Retinal pigment epithelial cell (primary cell): ENCODE results near the gene DNAH10.

Source experiments
- DNase-seq: peaks from one replicate; pipeline ENCODE4 v3.0.0-alpha.2; 2010; ENCODE audit warnings: low read depth
- H3K4me3 ChIP-seq: 2 replicates; pipeline ENCODE4 v1.5.1; 2011; ENCODE audit warnings: mild to moderate bottlenecking, low read length, control low read depth, moderate library complexity
- CTCF ChIP-seq: conservative IDR thresholded peaks from 2 replicates; pipeline ENCODE4 v1.5.1; 2011; ENCODE audit warnings: low read depth, low read length, control low read depth, inconsistent platforms

DNAH10 gene

GRCh38 chr12:123858176-123858575, 96.1 kb downstream of the DNAH10 start:
- no peak for DNase-seq
- H3K4me3 ChIP-seq, result no peak overlapping the region
- TF ChIP-seq CTCF, result no peak

- no peak overlapping the region for H3K4me3 ChIP-seq
- no peak for TF ChIP-seq CTCF
- no peak for DNase-seq
Measured at GRCh38 chr12:123859035-123859434, 96.9 kb downstream of the DNAH10 start.

- no peak for DNase-seq
- no peak overlapping the region for H3K4me3 ChIP-seq
- TF ChIP-seq CTCF, result no peak
Measured at GRCh38 chr12:123860377-123860776, 98.3 kb downstream of the DNAH10 start.

- TF ChIP-seq CTCF, result no peak
- no peak for DNase-seq
Measured at GRCh38 chr12:123861392-123861791, 99.3 kb downstream of the DNAH10 start.

GRCh38 chr12:123867141-123867540, 105.0 kb downstream of the DNAH10 start:
- no peak for TF ChIP-seq CTCF
- DNase-seq, result no peak
- no peak overlapping the region for H3K4me3 ChIP-seq

More at GRCh38 chr12:123861392-123861791, 99.3 kb downstream of the DNAH10 start:
- H3K4me3 ChIP-seq, result no peak overlapping the region

GRCh38 chr12:123868791-123869190, 106.7 kb downstream of the DNAH10 start:
- no peak overlapping the region for H3K4me3 ChIP-seq
- no peak for TF ChIP-seq CTCF
- DNase-seq, result no peak

- no peak for TF ChIP-seq CTCF
- H3K4me3 ChIP-seq, result no peak overlapping the region
- no peak for DNase-seq
Measured at GRCh38 chr12:123873793-123874192, 111.7 kb downstream of the DNAH10 start.
